Thoracic aorta (tissue), 2 donors: Measurements from ENCODE around the gene PIEZO2. TPM values are rescaled to one million over a fixed set of nuclear protein-coding genes. Genes with fewer than 3 reads are reported as not detected.
"Not testable (repeated sequence)": the region's sequence is repeated elsewhere in the genome, so short reads cannot be mapped to it uniquely, and the experiment has no call there.

Source experiments
- ATAC-seq: fragments of 150-250 bp; one replicate; pipeline ENCODE4 v1.8.0; 2017; ENCODE audit warnings: low read depth; ENCODE audit not compliant: insufficient number of reproducible peaks, low FRiP score
- DNase-seq: peaks from one replicate; pipeline ENCODE4 v3.0.0-alpha.2; 2020; ENCODE audit warnings: low spot score
- H3K27ac ChIP-seq, 2 donors: fragments of 200-600 bp; sonication (generic); 1 replicate in 1 of 2; 2 replicates in 1 of 2; pipeline ENCODE4 v1.5.1; 2016; ENCODE audit warnings: mild to moderate bottlenecking in 2 of 2, moderate library complexity in 2 of 2
- H3K27me3 ChIP-seq: fragments of 200-600 bp; sonication (generic); replicated peaks from 2 replicates; pipeline ENCODE4 v1.6.0; 2016; ENCODE audit warnings: mild to moderate bottlenecking; ENCODE audit not compliant: insufficient read depth
- H3K36me3 ChIP-seq: fragments of 200-600 bp; sonication (generic); one replicate; pipeline ENCODE4 v1.5.1; 2016
- H3K4me1 ChIP-seq, 2 donors: fragments of 200-600 bp; sonication (generic); 1 replicate in 1 of 2; 2 replicates in 1 of 2; pipeline versions ENCODE4 v1.5.1 to v1.6.0; 2016; ENCODE audit warnings: low read depth in 2 of 2, mild to moderate bottlenecking in 1 of 2; ENCODE audit not compliant: control insufficient read depth in 1 of 2
- H3K4me3 ChIP-seq: fragments of 200-600 bp; sonication (generic); 2 replicates; pipeline ENCODE4 v1.5.1; 2016; ENCODE audit warnings: mild to moderate bottlenecking
- H3K9me3 ChIP-seq: fragments of 200-600 bp; sonication (generic); 2 replicates; pipeline ENCODE4 v1.5.1; 2016
- total RNA-seq, 2 donors: library from RNA; depleted of rRNA; stranded (reverse); fragments of >200 nt; gene quantifications; one replicate each; pipeline versions ENCODE4 v1.1.0 to v1.2.3, GENCODE V29; 2016
- TF ChIP-seq, protein P1 (sequence below): fragments of 200-600 bp; sonication (generic); IDR thresholded peaks from one replicate; pipeline ENCODE4 v1.5.1; 2019; ENCODE audit warnings: antibody characterized with exemption

The PIEZO2 gene
- total RNA-seq, 2 donors from 2014 or later: 8.3 to 10.3 TPM

- ATAC-seq (no peak), DNase-seq (no peak)
- TF ChIP-seq, protein P1, sequence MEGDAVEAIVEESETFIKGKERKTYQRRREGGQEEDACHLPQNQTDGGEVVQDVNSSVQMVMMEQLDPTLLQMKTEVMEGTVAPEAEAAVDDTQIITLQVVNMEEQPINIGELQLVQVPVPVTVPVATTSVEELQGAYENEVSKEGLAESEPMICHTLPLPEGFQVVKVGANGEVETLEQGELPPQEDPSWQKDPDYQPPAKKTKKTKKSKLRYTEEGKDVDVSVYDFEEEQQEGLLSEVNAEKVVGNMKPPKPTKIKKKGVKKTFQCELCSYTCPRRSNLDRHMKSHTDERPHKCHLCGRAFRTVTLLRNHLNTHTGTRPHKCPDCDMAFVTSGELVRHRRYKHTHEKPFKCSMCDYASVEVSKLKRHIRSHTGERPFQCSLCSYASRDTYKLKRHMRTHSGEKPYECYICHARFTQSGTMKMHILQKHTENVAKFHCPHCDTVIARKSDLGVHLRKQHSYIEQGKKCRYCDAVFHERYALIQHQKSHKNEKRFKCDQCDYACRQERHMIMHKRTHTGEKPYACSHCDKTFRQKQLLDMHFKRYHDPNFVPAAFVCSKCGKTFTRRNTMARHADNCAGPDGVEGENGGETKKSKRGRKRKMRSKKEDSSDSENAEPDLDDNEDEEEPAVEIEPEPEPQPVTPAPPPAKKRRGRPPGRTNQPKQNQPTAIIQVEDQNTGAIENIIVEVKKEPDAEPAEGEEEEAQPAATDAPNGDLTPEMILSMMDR: no peak
- Histone ChIP-seq H3K36me3 (no peaks in the 10 kb centered on the region), H3K27me3 (no peaks in the 10 kb centered on the region), H3K27ac (no peak overlapping the region), H3K4me3 (no peak overlapping the region), H3K4me1 (peaks cover 0 to 15% of the 10 kb centered on the region in 2 donors), H3K9me3 (no peaks in the 10 kb centered on the region)
Observed at GRCh38 chr18:10661317-10661716, 488.1 kb downstream of the PIEZO2 start.

GRCh38 chr18:10660179-10660884 lies 489.0 kb downstream of the PIEZO2 start:
- no peak overlapping the region for H3K4me3 ChIP-seq
- DNase-seq (no peak), ATAC-seq (peak; percentile 43)
- H3K27me3 ChIP-seq: no peaks in the 10 kb centered on the region
- H3K36me3 ChIP-seq: no peaks in the 10 kb centered on the region
- TF ChIP-seq, protein P1: no peak
- peaks cover 0 to 15% of the 10 kb centered on the region in 2 donors for H3K4me1 ChIP-seq
- no peaks in the 10 kb centered on the region for H3K9me3 ChIP-seq
- no peak overlapping the region for H3K27ac ChIP-seq

GRCh38 chr18:10659594-10659993 lies 489.8 kb downstream of the PIEZO2 start:
- no peaks in the 10 kb centered on the region for H3K27me3 ChIP-seq
- DNase-seq (no peak), ATAC-seq (no peak)
- no peaks in the 10 kb centered on the region for H3K9me3 ChIP-seq
- TF ChIP-seq, protein P1: no peak
- peaks cover 0 to 15% of the 10 kb centered on the region in 2 donors for H3K4me1 ChIP-seq
- H3K4me3 ChIP-seq: no peak overlapping the region
- no peak overlapping the region for H3K27ac ChIP-seq
- H3K36me3 ChIP-seq: no peaks in the 10 kb centered on the region

DNA sequence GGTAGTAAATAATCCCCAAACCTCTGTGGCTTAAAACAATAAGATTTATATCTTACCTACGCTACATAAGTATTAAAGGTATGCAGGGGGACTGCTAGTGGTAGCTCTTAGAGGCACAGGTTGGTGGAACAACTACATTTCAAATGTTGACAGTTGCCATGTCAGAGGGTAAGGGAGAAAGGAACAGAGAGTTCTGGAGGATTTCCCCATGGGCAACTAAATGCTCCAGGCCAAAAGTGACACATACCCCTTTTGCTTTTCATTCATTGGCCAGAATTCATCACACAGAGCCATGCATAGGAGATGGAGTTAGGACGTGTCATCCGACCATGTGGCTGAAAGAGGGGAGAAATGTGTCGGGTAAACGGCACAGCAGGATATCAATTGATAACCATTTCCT lies 490.4 kb downstream of the PIEZO2 start:
- H3K4me3 ChIP-seq: no peak overlapping the region
- no peak for ATAC-seq

DNA sequence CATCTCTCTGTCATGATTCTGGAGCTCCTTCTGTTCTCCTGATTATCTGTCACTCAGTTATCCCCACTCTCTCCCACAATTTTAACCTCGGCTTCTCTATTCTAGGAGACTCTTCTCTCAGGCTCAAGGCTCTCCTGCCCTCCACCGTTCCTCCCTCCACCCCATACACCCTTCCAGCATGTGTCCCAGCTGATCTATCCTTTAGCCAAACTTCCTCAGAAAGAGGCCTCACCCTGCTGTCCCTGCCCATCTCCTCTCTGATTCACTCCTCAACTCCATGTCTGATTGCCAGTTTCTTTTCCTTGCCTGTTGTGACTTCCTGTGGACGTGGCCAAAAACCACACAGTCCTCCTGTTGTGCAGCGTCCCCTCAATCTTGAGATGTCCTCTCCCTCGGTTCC lies 505.4 kb downstream of the PIEZO2 start:
- H3K4me1 ChIP-seq, H3K4me3 ChIP-seq, H3K9me3 ChIP-seq, DNase-seq, H3K27me3 ChIP-seq, H3K27ac ChIP-seq, ATAC-seq, H3K36me3 ChIP-seq: not testable (repeated sequence)

More for the DNA sequence above, 490.4 kb downstream of the PIEZO2 start:
- Histone ChIP-seq H3K36me3 (no peaks in the 10 kb centered on the region), H3K27ac (no peak overlapping the region), H3K27me3 (no peaks in the 10 kb centered on the region), H3K4me1 (peaks cover 0 to 15% of the 10 kb centered on the region in 2 donors), H3K9me3 (no peaks in the 10 kb centered on the region)
- DNase-seq: no peak
- TF ChIP-seq, protein P1: no peak

DNA sequence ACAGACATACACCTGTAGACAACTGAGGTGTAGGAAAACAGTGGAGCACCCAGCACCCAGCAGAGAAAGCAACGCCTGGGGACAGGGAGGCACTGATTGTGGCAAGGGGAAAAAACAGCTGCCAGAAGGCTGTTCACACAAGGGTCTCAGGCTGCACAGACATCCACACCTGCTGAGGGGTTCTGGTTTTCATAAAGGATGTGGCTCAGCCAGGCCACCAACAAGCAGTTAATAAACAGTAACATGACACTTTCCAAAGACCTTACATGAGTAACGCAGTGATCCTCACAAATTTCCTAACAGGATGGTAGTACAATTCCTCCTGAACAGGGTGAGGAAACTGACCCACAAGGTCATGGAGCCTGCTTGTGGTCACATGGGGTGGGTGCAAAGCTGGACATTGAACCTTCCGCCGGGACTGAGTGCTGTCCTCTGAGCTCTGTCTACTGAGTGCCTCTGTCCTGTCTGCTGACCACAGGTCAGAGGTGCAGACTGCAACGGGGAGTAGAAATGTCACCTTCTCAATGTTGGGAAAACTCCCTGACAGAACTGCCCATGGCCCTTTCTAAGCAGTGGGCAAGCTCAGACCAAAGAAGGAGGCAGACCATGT lies 506.3 kb downstream of the PIEZO2 start:
- not testable (repeated sequence) for H3K4me3 ChIP-seq, H3K4me1 ChIP-seq

GRCh38 chr18:10638539-10638885 lies 510.9 kb downstream of the PIEZO2 start:
- not testable (repeated sequence) for DNase-seq, ATAC-seq

More for the DNA sequence above, 506.3 kb downstream of the PIEZO2 start:
- H3K27ac ChIP-seq, H3K9me3 ChIP-seq, H3K27me3 ChIP-seq, DNase-seq, H3K36me3 ChIP-seq, ATAC-seq: not testable (repeated sequence)

DNA sequence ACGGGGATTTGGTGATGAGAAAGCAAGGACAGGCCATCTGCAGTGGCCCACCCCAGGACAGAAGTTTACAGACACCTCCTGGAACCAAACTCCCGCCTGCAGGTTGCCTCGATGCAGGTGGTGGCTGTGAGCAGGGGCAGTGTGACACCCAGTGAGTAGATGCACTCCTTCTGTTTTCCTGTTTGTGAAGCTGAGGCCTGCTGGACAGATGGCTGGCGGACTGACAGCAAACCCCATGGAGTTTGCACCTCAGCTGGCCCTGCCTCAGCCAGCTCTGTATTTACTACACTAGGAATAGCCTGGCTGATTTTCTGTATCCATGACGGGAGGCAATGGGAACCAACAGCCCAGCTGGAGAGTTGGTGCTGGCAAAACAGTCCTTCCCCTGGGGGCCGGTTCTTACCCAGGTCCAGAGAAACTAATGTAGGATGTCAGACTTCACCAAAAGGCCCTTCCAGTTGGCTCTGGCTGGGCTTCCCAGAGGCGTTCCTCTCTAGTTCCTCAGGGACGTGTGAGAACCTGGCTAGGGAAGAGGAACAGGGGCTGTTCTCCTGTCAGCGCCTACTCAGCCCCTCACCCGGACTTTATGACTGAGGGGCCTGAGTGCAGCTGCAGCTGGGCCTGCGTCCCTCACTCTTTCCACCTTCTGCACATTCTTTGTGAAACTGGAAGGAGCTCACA lies 511.4 kb downstream of the PIEZO2 start:
- not testable (repeated sequence) for H3K9me3 ChIP-seq, H3K4me3 ChIP-seq, H3K4me1 ChIP-seq, DNase-seq, ATAC-seq, H3K36me3 ChIP-seq, H3K27ac ChIP-seq, H3K27me3 ChIP-seq

More at GRCh38 chr18:10638539-10638885, 510.9 kb downstream of the PIEZO2 start:
- H3K36me3 ChIP-seq, H3K9me3 ChIP-seq, H3K4me1 ChIP-seq, H3K27ac ChIP-seq, H3K27me3 ChIP-seq, H3K4me3 ChIP-seq: not testable (repeated sequence)
